HG03139 (cell line): Measurements from ENCODE around the gene C2orf74.

Experiments used
- ATAC-seq: cut with Tn5 transposase; IDR thresholded peaks from one replicate; pipeline ENCODE4 v1.9.1; 2021; ENCODE audit not compliant: unreplicated experiment

C2orf74 gene

DNA sequence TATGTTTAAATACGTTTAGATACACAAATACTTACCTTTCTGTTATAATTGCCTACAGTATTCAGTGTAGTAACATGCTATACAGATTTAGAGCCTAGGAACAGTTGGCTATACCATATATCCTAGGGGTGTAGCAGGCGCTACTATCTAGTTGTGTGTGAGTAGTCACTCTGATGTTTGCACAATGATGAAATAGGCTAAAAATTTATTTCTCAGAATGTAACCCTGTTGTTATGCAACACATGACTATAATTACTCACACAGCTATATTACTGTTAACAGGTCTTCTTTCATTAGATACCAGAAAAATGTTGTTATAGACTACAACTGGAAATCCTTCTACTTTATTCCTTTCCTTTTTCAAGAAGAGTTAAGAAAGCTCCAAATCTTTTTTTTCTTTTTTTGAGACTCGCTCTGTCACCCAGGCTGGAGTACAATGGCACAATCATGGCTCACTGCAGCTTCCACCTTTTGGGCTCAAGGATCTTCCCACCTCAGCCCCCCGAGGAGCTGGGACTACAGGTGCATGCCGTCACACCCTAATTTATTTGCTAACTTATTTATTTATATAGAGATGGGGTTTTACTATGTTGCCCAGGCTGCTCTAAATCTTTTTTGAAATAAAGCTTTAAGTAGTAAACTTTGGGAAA lies 48.5 kb downstream of the C2orf74 start:
- ATAC-seq = no peak

GRCh38 chr2:61214171-61214570 lies 52.2 kb downstream of the C2orf74 start:
- no peak for ATAC-seq
